HG02759 (cell line): ENCODE results near the gene GOLGA6A.
"Not testable (repeated sequence)": the region's sequence is repeated elsewhere in the genome, so short reads cannot be mapped to it uniquely, and the experiment has no call there.

Experiments used
- ATAC-seq: cut with Tn5 transposase; IDR thresholded peaks from one replicate; pipeline ENCODE4 v1.9.1; 2021; ENCODE audit warnings: mild to moderate bottlenecking, moderate library complexity; ENCODE audit not compliant: unreplicated experiment

GOLGA6A gene

DNA sequence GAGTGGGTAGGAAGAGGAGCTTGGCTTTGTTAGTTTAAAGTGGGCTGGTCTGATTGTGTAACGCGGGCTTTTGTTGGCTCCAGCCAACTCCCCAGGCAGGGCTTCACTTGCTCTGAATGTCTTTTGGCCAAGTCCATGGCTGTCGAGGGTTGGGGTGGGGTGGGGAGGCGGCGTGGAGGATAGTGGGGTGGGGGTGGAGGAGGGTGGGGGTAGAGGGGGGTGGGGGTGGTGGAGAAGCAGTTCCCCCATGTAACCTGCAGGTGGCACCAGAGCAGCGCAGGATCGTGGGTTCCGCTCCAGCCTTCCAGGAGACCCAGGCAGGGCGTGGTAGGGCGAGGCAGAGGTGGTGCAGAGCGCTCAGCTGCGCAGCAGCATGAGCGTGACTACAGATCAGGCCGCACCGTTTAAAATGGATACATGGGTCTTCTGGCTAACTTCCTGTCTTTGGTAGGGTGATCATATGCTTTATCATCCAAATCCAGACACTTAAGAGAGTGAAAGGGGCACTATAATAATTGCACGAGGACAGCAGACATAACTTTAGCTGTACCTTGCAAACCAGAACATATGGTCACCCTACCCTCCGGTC, 28.3 kb downstream of the GOLGA6A start:
- ATAC-seq = no peak

DNA sequence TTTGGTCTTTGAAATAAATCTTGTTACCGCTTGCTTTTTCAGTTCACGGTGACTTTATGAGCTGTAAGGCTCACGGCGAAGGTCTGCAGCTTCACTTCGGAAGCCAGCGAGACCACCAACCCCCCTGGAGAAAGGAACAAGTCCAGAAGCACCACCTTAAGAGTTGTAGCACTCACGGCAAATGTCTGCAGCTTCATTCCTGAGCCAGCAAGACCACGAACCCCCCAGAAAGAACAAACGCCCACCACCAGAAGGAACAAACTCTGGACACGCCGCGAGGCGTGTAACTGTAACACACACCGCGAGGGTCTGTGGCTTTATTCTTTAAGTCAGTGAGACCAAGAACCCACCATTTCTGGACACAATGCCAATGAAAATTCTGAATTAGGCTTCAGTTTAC, 28.8 kb downstream of the GOLGA6A start:
- no peak for ATAC-seq

DNA sequence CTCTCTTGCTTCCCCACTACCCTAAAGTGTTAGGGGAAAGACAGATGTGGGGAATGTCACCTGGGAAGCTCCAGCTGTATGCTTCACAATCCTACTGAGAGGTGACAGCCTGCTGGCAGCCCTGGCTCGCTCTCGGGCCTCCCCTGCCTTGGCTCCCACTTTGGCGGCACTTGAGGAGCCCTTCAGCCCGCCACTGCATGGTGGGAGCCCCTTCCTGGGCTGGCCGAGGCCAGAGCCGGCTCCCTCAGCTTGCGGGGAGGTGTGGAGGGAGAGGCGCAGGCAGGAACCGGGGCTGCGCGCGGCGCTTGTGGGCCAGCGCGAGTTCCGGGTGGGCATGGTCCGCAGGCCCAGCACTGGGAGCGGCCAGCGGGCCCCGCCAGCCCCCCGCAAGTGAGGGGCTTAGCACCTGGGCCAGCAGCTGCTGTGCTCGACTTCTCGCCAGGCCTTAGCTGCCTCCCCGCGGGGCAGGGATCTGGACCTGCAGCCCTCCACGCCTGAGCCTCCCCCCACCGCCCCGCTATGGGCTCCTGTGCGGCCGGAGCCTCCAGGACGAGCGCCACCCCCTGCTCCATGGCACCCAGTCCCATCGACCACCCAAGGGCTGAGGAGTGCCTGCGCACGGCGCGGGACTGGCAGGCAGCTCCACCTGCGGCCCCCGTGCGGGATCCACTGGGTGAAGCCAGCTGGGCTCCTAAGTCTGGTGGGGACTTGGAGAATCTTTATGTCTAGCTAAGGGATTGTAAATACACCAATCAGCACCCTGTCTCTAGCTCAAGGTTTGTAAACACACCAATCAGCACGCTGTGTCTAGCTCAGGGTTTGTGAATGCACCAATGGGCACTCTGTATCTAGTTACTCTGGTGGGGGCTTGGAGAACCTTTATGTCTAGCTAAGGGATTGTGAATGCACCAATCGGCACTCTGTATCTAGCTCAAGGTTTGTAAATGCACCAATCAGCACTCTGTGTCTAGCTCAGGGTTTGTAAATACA, 29.8 kb downstream of the GOLGA6A start:
- not testable (repeated sequence) for ATAC-seq

DNA sequence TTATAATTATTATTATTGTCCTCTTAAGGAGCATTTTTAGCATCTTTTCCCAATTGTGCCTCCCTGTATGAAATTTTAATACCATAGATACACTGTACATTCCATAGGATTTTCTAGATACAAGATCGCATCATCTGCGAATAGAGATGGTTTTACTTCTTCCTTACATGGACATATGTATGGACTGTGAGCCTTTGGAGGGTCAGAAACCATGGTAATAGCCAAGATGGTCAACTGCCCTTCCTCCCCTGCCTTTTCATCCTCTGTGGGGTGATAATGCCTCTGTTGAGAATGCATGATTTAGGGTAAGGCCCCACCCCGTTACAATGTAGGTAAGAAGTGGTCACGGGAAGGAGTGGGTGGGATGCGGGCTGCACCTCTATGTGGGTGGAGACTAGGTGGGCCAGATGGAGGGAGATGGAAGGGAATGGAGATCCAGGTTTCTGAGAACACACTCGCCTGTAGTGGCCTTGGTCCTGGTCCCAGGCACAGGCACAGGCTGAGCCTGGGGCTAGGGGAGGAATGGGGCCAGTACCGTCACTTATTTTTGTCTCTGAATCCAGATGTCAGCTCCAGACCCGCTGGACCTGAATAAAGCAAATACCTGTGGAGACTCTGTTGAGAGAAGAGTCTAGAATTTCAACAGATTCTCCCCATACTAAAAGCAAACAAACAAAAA, 31.7 kb downstream of the GOLGA6A start:
- ATAC-seq = no peak

DNA sequence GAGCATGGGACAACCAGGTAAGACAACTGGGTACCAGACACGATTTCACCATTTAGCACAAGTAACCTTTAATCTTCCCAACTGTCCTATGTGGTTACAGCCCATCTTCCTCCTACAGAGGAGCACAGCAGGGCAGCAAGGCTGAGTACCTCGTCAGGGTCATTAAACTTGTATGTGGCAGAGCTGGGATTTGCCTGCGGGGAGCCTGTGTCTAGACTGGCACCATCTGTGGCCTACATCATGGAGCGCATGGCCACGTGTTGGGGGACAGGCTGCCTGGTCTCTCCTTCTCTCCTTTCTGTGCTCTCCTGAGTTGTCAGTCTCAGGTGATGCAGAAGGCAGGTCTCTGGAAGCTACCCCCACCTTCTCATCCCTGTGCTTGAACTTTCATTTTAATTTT, 32.2 kb downstream of the GOLGA6A start:
- no peak for ATAC-seq

DNA sequence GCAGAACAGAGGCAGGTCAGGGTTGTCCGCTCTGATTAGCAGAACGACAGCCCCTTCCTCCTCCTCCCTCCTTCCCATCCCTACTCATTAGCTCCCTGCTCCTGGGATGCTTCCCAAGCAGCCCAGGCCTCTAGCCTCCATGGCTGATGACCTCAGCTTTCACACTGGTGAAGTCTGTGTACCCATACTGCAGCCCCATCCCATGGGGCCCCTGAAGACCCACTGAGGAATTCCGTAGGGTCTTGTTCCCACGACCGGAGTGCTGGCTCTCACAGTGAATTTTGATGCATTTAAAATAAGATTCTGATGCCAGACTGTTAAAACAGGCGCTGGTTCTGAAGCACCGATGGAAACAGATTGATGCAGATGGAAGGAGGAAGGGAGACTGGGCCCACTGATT, 36.1 kb downstream of the GOLGA6A start:
- ATAC-seq = no peak

DNA sequence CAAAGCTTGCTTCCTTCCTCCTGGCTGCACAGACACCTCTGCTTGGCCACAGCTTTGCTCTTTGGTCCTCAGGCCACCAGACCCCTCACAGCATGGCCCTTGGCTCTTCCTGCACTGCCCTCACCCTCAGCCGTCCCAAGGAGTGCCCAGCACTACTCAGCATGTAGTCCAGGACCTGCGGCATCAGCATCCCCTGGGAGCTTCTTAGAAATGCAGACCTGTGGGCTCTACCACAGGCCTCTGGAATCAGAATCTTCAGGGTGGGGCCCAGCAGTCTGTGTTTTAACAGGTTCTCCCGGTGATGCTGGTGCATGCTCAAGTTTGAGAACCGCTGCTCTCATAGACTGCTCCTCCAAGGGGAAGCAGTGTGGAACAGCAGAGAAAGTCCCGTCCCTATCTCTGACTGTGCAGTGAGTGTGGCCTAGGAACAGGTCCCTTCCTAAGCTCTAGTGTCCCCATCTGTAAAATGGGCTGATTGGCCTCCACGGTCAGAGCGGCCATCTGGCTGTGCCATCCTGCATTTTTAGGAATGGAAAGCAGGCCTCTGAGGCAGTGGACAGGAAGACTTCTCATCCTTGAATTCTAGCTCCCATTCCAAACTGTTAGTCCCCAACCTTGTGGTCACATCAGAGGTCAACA, 36.6 kb downstream of the GOLGA6A start:
- no peak for ATAC-seq

DNA sequence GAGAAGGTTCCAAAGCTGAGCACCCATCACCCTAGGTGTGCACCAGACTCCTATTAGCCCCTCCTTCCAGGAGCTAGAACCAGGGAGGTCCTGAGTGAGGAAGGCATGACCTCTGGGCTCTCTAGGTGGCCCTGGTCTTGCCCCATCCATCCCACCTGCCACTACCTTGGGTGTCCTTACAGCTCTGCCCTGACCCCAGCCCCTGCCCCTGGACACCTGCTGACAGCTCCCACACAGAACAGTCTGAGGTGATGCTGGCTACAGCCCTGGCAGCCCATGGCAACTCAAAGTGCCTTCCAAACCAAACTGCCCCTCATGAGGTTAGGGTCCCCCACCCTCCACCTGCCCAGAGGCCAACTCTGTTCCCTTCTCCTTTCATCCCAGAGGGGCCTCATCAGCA, 37.2 kb downstream of the GOLGA6A start:
- ATAC-seq = no peak

DNA sequence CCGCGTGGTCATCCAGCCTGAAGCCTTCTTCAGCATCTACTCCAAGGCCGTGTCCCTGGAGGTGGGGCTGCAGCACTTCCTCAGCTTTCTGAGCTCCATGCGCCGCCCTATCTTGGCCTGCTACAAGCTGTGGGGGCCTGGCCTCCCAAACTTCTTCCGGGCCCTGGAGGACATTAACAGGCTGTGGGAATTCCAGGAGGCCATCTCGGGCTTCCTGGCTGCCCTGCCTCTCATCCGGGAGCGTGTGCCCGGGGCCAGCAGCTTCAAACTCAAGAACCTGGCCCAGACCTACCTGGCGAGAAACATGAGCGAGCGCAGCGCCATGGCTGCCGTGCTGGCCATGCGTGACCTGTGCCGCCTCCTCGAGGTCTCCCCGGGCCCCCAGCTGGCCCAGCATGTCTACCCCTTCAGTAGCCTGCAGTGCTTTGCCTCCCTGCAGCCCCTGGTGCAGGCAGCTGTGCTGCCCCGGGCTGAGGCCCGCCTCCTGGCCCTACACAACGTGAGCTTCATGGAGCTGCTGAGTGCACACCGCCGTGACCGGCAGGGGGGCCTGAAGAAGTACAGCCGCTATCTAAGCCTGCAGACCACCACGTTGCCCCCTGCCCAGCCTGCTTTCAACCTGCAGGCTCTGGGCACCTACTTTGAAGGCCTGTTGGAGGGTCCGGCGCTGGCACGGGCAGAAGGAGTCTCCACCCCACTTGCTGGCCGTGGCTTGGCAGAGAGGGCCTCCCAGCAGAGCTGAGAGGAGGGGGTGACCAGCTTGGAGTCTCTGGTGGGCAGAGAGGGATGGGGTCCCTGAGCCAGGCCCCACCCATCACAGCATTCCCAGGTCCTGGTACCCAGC, 37.9 kb downstream of the GOLGA6A start:
- ATAC-seq = no peak

DNA sequence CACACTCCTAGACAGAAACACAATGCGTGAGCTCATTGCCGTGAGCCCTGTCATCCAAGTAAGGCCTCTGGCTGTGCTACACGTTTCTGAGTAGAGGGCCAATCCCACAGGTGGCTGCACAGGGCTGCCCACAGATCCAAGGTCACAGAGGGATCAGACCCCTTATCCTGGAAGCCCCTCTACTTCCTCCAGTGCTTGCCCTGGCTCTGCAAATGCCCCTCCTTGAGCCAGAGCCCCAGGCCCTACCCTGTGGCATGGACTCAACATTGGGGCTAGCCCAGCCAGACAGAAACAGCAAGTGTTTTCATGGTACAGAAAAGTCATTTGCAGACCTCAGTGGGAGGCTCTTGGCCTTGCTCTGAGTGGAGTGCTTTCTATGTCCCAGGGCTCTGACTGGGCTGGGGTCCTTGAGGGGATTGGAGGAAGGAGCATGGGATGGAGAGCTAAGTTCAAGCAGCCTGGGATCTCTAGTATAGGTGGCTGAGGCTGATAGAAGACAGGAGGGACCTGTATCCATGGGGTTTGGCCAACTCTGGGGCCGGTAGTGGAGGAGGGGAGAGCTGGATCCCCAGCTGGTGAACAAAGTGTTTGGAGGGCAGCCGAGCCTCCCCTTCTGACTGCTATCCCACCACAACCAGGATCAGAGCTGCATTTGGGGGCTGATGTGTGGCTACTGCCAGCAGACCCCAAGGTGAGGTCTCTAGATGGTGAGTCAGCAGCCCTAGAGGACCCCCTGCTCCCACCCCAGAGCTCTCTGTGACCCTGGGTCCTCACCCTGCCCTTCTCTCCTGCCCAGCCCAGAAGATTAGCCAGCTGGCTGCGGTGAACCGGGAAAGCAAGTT, 38.7 kb downstream of the GOLGA6A start:
- ATAC-seq = no peak

DNA sequence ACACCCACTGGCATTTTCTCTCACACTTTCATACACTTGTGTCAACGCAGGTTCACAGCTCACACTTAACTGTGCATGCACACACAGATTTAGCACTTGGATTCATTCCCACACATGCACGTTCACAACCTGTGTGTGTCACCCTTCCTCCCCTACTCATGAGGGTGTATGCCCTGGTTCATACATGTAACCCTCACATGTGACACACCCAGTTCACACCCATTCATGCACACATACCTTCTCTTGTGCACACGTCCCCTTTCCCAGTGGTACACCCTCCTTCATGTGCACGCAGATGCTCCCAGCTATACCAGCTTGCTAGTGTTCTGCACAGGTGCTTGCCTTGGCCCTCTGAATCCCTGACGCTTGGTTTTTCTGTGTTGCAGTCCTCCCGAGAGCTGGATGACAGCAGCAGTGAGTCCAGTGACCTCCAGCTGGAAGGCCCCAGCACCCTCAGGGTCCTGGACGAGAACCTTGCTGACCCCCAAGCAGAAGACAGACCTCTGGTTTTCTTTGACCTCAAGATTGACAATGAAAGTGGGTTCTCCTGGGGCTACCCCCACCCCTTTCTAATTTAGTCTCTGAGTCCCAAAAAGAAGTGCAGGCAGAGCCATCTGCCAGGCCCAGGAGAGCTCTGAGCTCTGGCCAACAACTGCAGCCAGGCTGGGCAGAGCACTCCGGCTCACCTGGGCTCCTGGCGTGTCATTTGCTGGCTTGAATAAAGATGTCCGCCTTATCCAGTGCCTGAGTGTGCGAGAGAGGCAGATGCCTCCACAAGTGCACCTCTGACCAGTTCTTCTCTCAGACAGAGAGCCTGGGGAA, 39.5 kb downstream of the GOLGA6A start:
- no peak for ATAC-seq

DNA sequence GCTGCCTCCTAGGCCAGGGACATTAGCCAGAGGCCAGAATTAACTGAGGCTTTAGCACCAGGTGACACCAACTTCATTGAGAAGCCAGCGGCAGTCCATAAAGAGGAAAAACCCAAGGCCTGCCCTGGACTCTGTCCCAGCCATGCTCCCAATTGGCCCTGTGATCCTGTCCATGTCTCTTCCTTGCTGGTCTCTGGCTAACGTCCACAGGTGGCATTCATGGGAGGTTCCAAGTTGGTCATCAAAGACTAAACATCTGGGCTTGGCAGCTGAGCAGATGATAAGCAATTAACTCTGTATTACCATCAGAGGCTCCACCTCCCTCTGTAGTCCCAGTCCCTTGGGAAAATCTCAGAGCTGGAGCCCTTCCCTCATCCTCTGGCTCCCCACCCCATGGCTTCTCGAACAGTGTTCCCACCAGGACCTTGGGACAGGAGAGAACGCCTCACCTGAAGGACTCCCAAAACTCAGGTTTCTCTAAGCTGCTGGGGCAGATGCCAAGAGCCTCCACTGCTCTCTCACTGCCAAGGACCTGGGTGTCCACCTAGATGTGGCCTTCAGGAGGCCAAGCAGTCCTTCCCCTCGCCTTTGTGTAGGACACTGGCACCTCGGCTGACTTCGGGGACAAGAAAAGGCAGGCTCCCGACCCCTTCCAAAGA, 40.4 kb downstream of the GOLGA6A start:
- ATAC-seq = no peak

DNA sequence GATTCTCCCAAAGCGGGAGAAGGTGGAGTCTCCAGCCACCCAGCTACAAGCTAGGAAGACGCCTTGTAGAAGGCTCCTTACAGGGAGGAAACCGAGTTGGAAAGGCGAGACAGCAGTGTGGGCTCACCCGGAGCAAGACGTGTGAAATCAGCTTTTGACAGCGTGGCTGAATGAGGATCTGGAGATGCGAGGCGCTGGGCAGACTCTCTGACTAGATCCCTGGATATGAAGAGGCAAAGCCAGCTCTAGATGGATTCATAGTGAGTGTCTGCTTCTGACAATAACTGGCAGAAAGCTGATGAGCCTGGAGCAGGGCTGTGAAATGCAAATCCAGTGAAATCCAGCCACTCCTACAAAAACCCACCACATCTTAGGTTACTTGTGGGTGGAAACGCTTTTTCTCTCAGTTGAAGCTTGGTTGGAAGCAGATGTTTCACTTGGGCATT, 41.0 kb downstream of the GOLGA6A start:
- no peak for ATAC-seq

DNA sequence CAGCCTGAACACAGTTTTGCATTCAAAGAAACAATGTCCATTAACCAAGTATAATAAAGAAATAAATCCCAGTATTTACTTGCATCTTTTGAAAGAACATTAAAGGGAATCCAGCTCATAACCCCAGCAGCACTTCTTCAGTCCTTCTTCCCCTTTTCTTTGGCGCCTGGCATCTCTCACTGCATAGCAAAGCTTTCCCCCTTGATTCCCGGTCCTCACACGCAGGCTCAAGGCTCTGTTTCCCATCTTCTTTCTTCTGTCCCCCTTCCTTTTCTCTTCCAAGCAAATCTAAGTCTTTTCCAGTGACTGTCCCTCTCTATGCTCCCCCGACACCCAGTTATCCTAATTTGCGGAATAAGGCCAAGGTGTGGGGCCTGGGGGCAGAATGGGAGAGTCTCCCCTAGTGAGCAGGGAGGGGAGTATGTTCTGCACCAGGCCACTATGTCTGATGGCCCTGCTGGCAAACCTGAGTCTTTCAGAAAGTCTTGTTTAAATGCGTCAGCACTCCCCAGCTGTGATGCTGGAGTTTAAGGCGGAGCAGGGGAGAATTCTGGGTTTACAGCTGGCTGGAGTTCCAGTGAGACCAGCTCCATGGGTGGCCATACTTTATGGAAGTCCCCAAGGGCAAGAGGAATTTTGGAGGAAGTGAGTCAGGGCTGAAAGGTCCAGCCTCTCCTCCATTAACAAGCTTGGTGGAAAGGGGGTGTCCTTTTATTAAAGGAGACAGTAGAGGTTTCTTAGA, 42.1 kb downstream of the GOLGA6A start:
- ATAC-seq = no peak

DNA sequence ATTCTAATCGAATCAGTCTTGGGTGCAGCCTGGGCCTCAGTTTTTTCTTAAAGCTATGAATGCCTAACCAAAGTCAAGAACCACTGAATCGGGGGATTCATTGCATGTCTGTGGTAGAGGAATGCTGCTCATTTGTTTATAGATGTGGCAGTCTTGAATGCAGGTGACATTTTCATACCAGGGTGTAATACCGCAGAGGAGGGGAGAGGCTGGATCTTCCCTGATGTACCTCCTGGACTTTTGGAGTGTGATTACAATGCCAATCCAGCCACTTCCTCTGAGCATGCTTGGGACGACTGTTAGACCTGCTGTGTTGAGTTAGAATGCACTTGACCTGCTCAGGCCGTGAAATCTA, 42.7 kb downstream of the GOLGA6A start:
- ATAC-seq = no peak

DNA sequence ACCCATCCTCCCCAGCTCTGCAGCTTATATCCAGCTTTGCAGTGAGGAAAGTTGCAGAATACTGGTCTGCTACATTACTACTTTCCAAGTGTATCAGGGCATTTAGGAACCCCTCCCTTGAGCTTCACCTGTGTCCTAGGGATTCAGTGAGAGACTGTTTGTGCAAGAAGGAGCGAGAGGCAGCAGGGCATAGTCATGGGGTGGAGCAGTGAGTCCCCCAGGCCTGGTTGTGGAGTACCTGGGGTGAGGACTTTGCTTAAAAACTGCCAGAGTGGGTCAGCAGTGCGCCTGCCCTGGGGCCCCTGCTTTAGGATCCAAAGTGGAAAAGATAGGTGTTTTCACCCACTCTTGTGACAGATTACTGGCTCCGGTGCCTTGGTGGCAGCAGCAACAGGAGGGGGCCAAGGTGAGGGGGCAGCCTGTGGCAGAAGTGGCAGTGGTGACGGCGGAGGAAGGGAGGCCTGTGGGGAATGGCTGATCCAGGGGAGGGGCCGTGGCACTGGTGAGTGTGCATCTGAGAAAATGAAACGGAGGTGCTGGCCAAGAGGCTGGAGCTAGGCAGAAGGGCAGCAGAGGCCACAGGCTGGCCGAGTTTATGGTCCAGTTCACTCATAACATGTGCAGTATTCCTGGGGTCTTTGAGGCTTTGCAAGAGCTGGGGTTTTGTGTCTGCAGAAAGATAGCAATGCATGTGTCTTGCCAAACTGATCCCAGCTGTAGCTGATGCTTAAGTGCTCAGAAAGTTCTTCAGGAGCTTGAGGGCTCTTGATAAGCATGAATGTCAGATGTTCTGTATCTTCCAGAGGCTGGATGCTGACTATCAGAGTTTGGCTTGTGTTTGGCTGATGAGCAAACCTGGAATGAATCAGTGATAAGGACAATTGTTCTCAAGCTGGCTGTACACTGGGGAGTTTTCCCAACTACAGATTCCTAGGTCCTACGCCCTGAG, 43.4 kb downstream of the GOLGA6A start:
- no peak for ATAC-seq
